Measurements from ENCODE around the gene RIMBP2.

The RIMBP2 gene

GRCh38 chr12:130685850-130686249, 30.2 kb downstream of the RIMBP2 start:
- ATAC-seq (no peak), DNase-seq (no peak)
- Mint-ChIP-seq H3K4me3 (no peak overlapping the region), H3K4me1 (no peaks in the 10 kb centered on the region), H3K9me3 (no peaks in the 10 kb centered on the region), H3K36me3 (ENCODE audit: low read depth) (no peaks in the 10 kb centered on the region), H3K27me3 (peaks cover 2% of the 10 kb centered on the region), H3K27ac (no peak overlapping the region)

- Mint-ChIP-seq H3K4me1 (no peaks in the 10 kb centered on the region), H3K9me3 (no peaks in the 10 kb centered on the region), H3K36me3 (ENCODE audit: low read depth) (no peaks in the 10 kb centered on the region), H3K4me3 (no peak overlapping the region), H3K27ac (no peak overlapping the region), H3K27me3 (peaks cover 2% of the 10 kb centered on the region)
- DNase-seq (no peak), ATAC-seq (no peak)
Measured at GRCh38 chr12:130685250-130685787, 30.8 kb downstream of the RIMBP2 start.

DNA sequence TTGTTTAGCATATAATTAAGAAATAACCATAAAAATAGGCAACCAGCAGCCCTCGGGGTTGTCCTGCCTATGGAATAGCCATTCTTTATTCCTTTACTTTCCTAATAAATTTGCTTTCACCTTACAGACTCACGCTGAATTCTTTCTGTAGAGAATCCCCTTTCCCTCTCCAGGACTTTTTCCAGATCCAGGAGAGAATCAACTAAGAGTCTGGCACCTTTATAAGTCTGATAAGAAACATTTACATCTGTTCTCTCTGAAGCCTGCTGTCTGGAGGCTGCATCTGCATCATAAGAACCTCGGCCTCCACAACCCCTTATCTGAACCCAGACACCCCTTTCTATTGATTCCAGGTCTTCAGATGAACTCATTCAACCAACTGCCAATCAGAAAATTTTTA, 32.3 kb downstream of the RIMBP2 start:
- Mint-ChIP-seq H3K27ac (no peak overlapping the region), H3K9me3 (no peaks in the 10 kb centered on the region), H3K36me3 (ENCODE audit: low read depth) (no peaks in the 10 kb centered on the region), H3K4me3 (no peak overlapping the region), H3K4me1 (no peaks in the 10 kb centered on the region), H3K27me3 (peaks cover 2% of the 10 kb centered on the region)
- DNase-seq, result no peak
- ATAC-seq, result no peak

GRCh38 chr12:130683080-130683479, 33.0 kb downstream of the RIMBP2 start:
- no peaks in the 10 kb centered on the region for H3K4me1 Mint-ChIP-seq
- no peak overlapping the region for H3K4me3 Mint-ChIP-seq
- no peaks in the 10 kb centered on the region for H3K36me3 Mint-ChIP-seq (ENCODE audit: low read depth)
- H3K27ac Mint-ChIP-seq, result no peak overlapping the region
- DNase-seq (no peak), ATAC-seq (no peak)
- H3K9me3 Mint-ChIP-seq, result no peaks in the 10 kb centered on the region
- peaks cover under 1% of the 10 kb centered on the region for H3K27me3 Mint-ChIP-seq

GRCh38 chr12:130680451-130680990, 35.6 kb downstream of the RIMBP2 start:
- H3K9me3 Mint-ChIP-seq, result peaks cover 4% of the 10 kb centered on the region
- no peaks in the 10 kb centered on the region for H3K36me3 Mint-ChIP-seq (ENCODE audit: low read depth)
- no peaks in the 10 kb centered on the region for H3K27me3 Mint-ChIP-seq
- ATAC-seq, result no peak
- DNase-seq, result no peak
- H3K4me3 Mint-ChIP-seq, result no peak overlapping the region
- no peak overlapping the region for H3K27ac Mint-ChIP-seq
- no peaks in the 10 kb centered on the region for H3K4me1 Mint-ChIP-seq

- Mint-ChIP-seq H3K4me1 (no peaks in the 10 kb centered on the region), H3K36me3 (ENCODE audit: low read depth) (no peaks in the 10 kb centered on the region), H3K9me3 (peaks cover 4% of the 10 kb centered on the region), H3K4me3 (no peak overlapping the region), H3K27ac (no peak overlapping the region), H3K27me3 (no peaks in the 10 kb centered on the region)
- DNase-seq (no peak), ATAC-seq (no peak)
Measured at GRCh38 chr12:130677957-130678558, 38.0 kb downstream of the RIMBP2 start.

- Mint-ChIP-seq H3K27me3 (peaks cover 2% of the 10 kb centered on the region), H3K36me3 (ENCODE audit: low read depth) (no peaks in the 10 kb centered on the region), H3K4me1 (no peaks in the 10 kb centered on the region), H3K27ac (no peak overlapping the region), H3K4me3 (no peak overlapping the region), H3K9me3 (peaks cover 9% of the 10 kb centered on the region)
- DNase-seq (no peak), ATAC-seq (no peak)
Measured at GRCh38 chr12:130675791-130676190, 40.3 kb downstream of the RIMBP2 start.

GRCh38 chr12:130675121-130675520, 41.0 kb downstream of the RIMBP2 start:
- Mint-ChIP-seq H3K4me3 (no peak overlapping the region), H3K27ac (no peak overlapping the region), H3K36me3 (ENCODE audit: low read depth) (no peaks in the 10 kb centered on the region), H3K4me1 (no peaks in the 10 kb centered on the region), H3K27me3 (peaks cover 2% of the 10 kb centered on the region), H3K9me3 (peaks cover 9% of the 10 kb centered on the region)
- no peak for DNase-seq
- ATAC-seq, result no peak

GRCh38 chr12:130674676-130675075, 41.4 kb downstream of the RIMBP2 start:
- no peaks in the 10 kb centered on the region for H3K4me1 Mint-ChIP-seq
- H3K27ac Mint-ChIP-seq, result no peak overlapping the region
- no peak overlapping the region for H3K4me3 Mint-ChIP-seq
- ATAC-seq, result no peak
- peaks cover 2% of the 10 kb centered on the region for H3K27me3 Mint-ChIP-seq
- no peaks in the 10 kb centered on the region for H3K36me3 Mint-ChIP-seq (ENCODE audit: low read depth)
- H3K9me3 Mint-ChIP-seq, result peaks cover 9% of the 10 kb centered on the region
- no peak for DNase-seq

DNA sequence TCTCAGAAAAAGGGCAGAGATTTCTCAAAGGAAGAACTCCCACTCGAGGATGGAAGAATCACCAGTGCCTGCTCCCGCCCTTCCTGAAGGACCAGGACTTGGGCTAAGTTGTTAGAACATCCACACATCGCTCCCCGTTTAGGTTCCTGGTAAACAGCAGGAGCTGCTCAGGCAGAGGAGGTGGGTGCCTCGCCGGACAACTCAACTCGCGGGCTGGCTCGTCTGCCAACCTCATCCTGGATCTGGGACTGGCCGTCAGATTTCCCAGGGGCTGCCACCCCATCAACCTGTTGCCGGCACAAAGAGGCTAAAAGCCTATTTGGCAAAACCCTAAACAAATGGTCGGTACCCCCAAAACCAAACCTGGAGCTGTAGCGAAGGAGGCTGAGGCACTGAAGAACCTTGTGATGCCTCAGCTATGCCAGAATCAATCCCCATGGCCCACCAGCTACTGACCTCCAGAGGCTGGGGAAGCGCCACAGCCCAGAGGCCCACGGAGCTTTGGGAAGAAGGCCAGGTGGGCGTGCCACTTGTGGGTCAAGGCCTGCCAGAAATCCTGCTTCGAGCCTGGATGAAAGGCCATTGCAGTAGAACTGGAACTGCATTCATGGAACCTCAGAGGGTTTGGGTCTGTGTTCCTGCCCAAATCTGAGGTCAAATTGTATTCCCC, 42.9 kb downstream of the RIMBP2 start:
- H3K27me3 Mint-ChIP-seq, result peaks cover 2% of the 10 kb centered on the region

GRCh38 chr12:130672089-130672820, 43.8 kb downstream of the RIMBP2 start:
- Mint-ChIP-seq H3K27me3 (peaks cover 2% of the 10 kb centered on the region), H3K36me3 (ENCODE audit: low read depth) (peaks cover under 1% of the 10 kb centered on the region), H3K9me3 (peaks cover 14% of the 10 kb centered on the region), H3K4me3 (no peak overlapping the region), H3K4me1 (no peaks in the 10 kb centered on the region), H3K27ac (no peak overlapping the region)
- no peak for DNase-seq
- no peak for ATAC-seq

More for the DNA sequence above, 42.9 kb downstream of the RIMBP2 start:
- Mint-ChIP-seq H3K4me3 (no peak overlapping the region), H3K4me1 (no peaks in the 10 kb centered on the region), H3K27ac (no peak overlapping the region), H3K9me3 (peaks cover 12% of the 10 kb centered on the region), H3K36me3 (ENCODE audit: low read depth) (no peaks in the 10 kb centered on the region)
- DNase-seq (no peak), ATAC-seq (no peak)

DNA sequence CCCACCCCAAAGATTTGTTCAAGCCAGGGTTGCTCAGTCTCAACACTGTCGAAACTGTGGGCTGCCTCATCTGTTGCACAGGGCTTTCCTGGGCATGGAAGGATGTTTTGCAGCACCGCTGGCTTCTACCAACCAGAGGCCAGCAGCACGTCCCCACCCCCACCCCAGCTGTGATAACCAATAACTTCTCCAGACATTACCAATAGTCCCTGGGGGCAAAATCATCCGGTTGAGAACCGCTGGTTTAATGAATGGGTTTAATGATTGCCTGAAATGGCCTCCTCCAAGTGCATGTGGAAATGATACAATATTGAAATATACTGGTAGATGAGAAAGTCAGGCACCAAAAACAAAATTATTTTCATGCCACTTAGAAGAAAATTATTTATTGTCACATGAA, 44.5 kb downstream of the RIMBP2 start:
- Mint-ChIP-seq H3K4me1 (no peaks in the 10 kb centered on the region), H3K27ac (no peak overlapping the region), H3K27me3 (peaks cover 2% of the 10 kb centered on the region), H3K36me3 (ENCODE audit: low read depth) (peaks cover 2% of the 10 kb centered on the region), H3K4me3 (no peak overlapping the region), H3K9me3 (peaks cover 13% of the 10 kb centered on the region)
- DNase-seq (no peak), ATAC-seq (no peak)

DNA sequence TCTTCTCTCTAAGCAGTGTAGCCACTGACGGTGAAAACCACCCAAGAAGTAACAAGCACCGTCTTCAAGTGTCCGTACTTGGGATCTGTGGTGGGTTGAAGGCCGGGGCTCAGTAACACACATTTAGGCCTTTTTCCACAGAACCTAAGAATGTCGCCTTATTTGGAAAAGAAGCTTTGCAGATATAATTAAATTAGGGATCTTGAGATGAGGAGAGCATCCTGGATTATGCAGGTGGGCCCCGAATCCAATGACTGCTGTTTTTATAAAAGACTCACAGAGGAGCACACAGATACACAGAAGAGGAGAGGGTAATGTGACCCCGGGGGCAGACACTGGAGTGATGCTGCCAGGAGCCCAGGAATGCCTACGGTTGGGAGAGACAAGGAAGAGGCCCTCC, 46.3 kb downstream of the RIMBP2 start:
- DNase-seq, result no peak
- peaks cover 13% of the 10 kb centered on the region for H3K9me3 Mint-ChIP-seq
- no peaks in the 10 kb centered on the region for H3K4me1 Mint-ChIP-seq
- no peak for ATAC-seq
- H3K4me3 Mint-ChIP-seq, result no peak overlapping the region
- peaks cover 2% of the 10 kb centered on the region for H3K27me3 Mint-ChIP-seq
- H3K27ac Mint-ChIP-seq, result no peak overlapping the region
- H3K36me3 Mint-ChIP-seq (ENCODE audit: low read depth), result peaks cover 2% of the 10 kb centered on the region

GRCh38 chr12:130669205-130669557, 46.9 kb downstream of the RIMBP2 start:
- no peaks in the 10 kb centered on the region for H3K4me1 Mint-ChIP-seq

More at GRCh38 chr12:130669205-130669557, 46.9 kb downstream of the RIMBP2 start:
- no peak overlapping the region for H3K4me3 Mint-ChIP-seq
- H3K27ac Mint-ChIP-seq, result no peak overlapping the region
- DNase-seq (no peak), ATAC-seq (no peak)
- peaks cover 2% of the 10 kb centered on the region for H3K27me3 Mint-ChIP-seq
- H3K36me3 Mint-ChIP-seq (ENCODE audit: low read depth), result peaks cover 2% of the 10 kb centered on the region
- peaks cover 15% of the 10 kb centered on the region for H3K9me3 Mint-ChIP-seq

All from activated naive CD8-positive, alpha-beta T cell treated with anti-CD3 and anti-CD28 coated beads, Interleukin-2, amount 50 U/mL, for 24 hours (primary cell).